Skin epidermis (tissue), 12 donors: Measurements from ENCODE around the gene ELF5.

ENCODE experiments used
- H3K27ac ChIP-seq, 21 experiments: fragments of 200-600 bp; sonication (generic) in 11 of 21; one replicate each; pipeline ENCODE4 v1.5.0; 2020; ENCODE audit warnings: mild to moderate bottlenecking in 3 of 21, inconsistent platforms in 2 of 21, moderate library complexity in 2 of 21
- H3K4me3 ChIP-seq, 7 experiments: fragments of 200-600 bp; sonication (generic) in 2 of 7; one replicate each; pipeline ENCODE4 v1.5.0; 2020; ENCODE audit warnings: inconsistent platforms in 2 of 7, mild to moderate bottlenecking in 2 of 7, moderate library complexity in 1 of 7

ELF5 gene

DNA sequence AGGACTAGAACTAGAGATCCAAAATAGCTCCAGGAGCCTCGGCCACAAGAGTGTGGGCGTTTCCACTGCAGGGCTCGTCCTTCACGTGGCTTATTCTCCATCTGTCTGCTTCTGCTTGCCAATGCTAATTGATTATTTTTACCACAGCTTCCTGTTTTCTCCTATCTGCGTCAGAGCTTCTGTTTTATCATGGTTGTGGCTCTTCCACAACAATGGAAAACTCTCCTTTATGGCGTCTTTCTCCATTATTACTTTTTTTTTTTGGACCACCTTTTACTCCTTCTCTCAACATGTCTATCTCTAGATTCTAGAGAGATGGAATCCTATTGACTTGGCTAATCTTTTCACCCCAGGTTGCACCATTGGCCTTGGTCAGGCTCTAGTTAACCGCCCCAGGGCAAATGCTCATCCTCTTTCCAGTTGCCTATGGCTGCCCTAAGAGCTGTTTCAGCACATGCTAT lies 49.0 kb downstream of the ELF5 start:
- Histone ChIP-seq H3K4me3 (no peak overlapping the region), H3K27ac (no peak overlapping the region)

GRCh38 chr11:34461215-34461614 lies 52.4 kb downstream of the ELF5 start:
- Histone ChIP-seq H3K4me3 (no peak overlapping the region), H3K27ac (no peak overlapping the region)

DNA sequence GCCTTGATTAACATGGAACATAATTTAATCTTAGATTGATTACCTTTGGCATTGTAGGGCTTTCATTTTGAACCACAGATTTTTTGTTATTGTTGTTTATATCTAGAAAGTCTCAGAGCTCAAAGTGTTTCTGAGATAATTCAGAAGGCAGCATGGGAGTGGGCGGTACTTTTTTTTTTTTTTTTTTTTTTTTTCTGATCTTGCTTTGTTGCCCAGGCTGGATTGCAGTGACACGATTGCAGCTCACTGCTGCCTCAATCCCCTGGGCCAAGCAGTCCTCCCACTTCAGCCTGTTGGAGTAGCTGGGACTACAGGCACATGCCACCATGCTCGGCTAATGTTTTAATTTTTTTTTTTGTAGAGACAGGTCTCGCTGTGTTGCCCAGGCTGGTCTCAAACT lies 53.3 kb downstream of the ELF5 start:
- no peak overlapping the region for H3K27ac ChIP-seq
- H3K4me3 ChIP-seq: no peak overlapping the region

DNA sequence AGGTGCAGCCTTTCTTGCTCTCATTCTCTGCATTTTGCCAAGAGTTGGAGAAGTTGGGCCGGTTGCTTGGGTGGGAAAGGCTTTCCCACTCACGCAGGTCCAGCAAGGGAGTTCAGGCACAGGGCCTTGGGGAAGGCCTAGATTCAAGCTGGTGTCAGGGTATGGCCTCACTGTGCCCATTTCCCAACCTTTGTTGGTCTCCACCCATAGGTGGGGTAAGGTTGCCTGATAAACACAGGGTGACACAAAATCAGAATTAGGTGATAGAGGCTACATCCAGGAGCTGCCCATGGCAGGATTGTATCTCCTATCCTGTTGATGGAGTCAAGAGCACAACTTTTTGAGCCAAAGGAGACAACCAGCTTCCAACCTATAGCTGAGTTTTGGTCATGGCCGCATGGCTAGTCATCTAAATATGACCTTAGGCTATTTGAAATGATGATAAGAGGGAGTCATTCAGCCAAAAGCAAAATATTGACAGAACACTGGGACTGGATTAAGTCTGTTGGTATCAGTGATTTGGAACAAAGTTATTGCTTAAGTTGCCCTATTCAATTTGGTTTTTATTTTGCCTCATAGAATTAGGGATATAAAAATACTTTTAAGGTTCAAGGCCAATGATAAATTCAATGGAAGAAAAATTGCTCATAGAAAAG lies 54.0 kb downstream of the ELF5 start:
- Histone ChIP-seq H3K4me3 (no peak overlapping the region), H3K27ac (peak overlapping the region in 1 of 21 experiments; percentile 32)

- H3K27ac ChIP-seq: no peak overlapping the region
- H3K4me3 ChIP-seq: no peak overlapping the region
These were observed 55.1 kb downstream of the ELF5 start for GRCh38 chr11:34458525-34458924.

DNA sequence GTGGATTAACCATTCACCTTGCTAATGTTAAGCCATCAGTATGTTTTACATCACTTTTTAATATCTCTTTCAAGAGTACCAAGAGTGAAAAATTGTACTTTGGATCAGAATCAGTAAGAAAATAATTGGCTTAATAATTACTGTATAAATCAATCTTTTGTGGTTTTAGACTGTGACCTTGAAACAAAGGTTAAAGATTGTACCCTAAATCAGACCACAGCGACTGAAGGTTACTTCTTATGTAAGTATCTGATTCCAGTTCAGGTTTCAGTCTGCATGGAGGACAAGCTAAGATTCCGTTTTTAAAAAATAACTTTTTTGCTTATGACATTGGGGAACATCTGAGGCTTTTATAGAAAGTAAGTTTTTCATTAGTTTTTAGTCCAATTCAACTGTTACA lies 56.0 kb downstream of the ELF5 start:
- Histone ChIP-seq H3K4me3 (no peak overlapping the region), H3K27ac (no peak overlapping the region)

DNA sequence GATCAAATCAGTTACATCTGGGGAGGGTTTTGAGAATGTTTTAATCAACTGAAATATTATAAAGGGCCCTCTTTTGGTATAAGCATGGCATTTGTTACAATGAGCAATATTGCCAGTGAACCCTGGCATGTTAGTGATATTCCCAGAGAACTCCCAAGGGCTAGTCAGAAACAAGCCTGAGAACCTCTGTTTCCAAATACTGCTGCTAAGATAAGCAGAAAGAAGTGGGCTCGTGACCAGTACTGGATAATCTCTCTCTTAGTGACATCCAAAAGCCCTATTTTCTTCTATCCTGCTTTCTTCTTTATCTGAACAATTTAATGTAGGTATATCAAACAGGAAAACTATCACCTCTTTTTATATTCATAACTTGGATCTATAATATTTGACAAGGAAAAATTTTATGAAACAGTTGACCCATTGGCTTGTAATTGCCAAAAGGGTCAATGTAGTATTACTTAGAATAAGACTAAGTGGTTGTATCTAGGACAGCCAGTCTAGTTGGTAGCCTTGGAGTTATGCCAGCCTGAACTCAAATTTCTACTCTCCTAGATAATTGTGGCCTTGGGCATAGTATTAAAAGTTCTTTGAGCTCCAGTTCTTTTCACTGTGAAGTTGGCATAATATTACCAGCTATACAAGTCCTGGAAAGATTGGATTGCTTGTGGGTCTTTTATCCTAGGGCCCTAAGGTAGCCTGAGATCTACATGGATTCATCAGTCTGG lies 59.1 kb downstream of the ELF5 start:
- no peak overlapping the region for H3K4me3 ChIP-seq
- H3K27ac ChIP-seq: no peak overlapping the region

DNA sequence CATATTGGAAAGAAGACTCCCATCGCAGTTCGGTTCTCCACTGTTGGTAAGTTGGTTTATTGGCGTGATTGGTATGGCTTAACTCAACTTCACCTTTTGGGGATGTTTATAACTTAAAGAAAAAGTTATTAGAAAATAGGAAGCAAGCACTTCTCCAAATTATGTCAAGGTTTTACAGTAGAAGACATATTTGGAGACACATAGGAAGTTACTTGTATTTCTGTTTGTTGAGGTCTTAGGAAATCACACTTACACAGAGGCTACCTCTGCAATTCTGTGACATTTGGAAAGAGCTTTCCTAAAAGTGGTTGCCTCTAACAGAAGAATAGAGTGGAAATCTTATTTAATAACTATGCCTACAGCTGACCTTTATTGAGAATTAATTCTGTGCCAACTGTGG lies 62.5 kb downstream of the ELF5 start:
- no peak overlapping the region for H3K4me3 ChIP-seq
- H3K27ac ChIP-seq: no peak overlapping the region

GRCh38 chr11:34449013-34449412 lies 64.6 kb downstream of the ELF5 start:
- Histone ChIP-seq H3K27ac (peak overlapping the region in 1 of 21 experiments; percentile 1), H3K4me3 (no peak overlapping the region)

- Histone ChIP-seq H3K27ac (peak overlapping the region in 1 of 21 experiments; percentile 1), H3K4me3 (no peak overlapping the region)
These were observed 65.2 kb downstream of the ELF5 start for GRCh38 chr11:34448223-34448994.

- no peak overlapping the region for H3K27ac ChIP-seq
- no peak overlapping the region for H3K4me3 ChIP-seq
These were observed 66.5 kb downstream of the ELF5 start for GRCh38 chr11:34447044-34447443.

DNA sequence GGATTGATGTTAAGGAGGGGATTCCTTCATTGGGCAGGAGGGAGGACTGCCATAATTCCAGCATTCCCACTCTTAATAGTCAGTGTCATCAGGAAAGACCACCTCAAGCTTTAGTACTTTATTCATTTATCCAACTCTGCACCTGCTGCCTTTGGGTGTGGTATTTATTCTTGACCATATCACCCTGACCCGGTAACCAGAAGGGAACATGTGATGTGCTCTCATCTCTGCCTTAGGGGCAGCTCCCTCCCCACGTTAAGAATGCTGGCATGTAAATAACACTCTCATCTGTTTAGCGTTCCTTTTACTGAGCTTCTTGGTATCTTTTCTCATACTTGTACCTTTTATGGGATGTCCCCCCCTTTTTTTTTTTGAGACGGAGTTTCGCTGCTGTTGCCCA lies 67.2 kb downstream of the ELF5 start:
- H3K27ac ChIP-seq: no peak overlapping the region
- no peak overlapping the region for H3K4me3 ChIP-seq

DNA sequence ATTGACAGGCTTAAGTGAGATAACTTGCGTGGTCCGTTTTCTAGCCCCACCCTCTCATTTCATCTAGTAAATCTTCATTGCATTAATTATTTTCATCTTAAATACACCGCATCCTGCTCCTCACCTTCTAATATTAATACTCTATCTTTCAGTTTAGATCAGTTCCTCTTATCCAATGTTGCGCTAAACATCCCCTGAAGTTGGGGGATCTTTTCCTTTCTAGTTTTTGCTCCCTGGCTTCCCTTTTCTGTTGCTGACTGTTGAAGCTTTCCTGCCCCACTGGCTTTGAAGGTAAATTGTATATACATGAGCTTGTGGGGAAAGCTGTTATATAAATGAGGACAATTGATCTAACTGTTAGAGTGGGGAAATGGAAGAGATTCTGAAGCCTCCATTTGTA lies 67.6 kb downstream of the ELF5 start:
- Histone ChIP-seq H3K4me3 (no peak overlapping the region), H3K27ac (no peak overlapping the region)

- Histone ChIP-seq H3K27ac (no peak overlapping the region), H3K4me3 (no peak overlapping the region)
These were observed 69.2 kb downstream of the ELF5 start for GRCh38 chr11:34444428-34444827.

DNA sequence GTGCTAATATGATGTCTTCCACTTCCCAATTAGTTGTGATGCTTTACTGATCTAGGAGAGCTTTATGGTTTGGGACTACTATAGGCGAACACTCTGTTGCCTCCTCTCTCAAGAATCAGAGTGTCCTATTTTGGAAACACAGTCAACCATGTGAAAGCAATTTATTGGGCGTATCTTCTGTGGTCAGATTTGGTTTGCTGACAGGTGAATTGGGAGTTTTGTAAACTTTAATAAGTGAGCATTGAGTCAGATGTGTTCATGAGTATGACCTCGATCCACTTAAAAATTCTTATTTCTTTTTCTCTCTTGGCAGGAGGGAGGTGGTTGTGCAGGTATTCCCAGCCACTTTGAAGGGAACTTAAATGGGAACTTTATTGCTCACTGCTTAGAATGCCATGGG lies 70.5 kb downstream of the ELF5 start:
- Histone ChIP-seq H3K27ac (no peak overlapping the region), H3K4me3 (no peak overlapping the region)

DNA sequence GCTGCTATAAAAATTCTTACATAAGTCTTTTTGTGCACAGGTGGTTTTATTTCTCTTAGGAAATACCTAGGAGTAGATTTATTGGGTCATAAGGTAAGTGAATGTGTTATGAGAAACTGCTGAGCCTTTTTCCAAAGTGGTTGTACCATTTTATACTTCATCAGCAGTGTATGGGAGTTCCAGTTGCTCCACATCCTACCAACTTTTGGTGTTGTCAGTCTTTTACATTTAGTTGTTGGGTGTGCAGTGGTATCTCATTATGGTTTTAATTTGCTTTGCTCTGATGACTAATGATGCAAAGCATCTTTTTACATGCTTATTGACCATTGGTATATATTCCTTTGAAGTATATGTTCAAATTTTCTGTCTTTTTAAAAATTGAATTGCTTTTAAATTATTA lies 71.8 kb downstream of the ELF5 start:
- Histone ChIP-seq H3K4me3 (no peak overlapping the region), H3K27ac (no peak overlapping the region)

DNA sequence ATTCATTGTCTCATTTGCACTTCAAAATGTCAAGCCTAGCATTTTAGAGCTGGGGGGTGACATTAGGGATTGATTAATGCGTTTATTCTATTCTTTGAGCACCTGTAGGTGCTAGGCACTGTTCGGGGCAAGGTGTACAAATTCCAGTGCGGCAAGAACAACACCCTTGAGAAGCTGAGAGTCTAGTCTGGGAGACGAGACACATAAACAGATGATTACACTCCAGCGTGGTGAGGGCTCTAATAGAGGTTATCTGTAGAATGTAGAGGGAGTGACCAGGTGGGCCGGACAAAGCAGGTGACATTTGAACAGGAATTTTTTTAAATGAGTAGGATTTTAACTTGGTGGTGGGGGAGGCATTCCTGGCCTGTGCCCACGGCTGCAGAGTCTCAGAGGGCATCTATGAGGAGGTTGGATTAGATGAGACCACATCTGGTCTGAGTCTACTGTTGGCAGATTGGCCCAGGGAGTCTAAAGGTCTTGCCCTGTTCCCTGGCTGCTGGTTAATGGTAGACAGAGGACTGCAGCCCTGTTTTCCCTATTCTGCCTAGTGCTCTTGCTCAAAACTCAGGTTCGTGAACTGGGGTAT lies 73.9 kb downstream of the ELF5 start:
- H3K27ac ChIP-seq: peak overlapping the region in 19 of 21 experiments; percentile 81 to 98 (median 93)

DNA sequence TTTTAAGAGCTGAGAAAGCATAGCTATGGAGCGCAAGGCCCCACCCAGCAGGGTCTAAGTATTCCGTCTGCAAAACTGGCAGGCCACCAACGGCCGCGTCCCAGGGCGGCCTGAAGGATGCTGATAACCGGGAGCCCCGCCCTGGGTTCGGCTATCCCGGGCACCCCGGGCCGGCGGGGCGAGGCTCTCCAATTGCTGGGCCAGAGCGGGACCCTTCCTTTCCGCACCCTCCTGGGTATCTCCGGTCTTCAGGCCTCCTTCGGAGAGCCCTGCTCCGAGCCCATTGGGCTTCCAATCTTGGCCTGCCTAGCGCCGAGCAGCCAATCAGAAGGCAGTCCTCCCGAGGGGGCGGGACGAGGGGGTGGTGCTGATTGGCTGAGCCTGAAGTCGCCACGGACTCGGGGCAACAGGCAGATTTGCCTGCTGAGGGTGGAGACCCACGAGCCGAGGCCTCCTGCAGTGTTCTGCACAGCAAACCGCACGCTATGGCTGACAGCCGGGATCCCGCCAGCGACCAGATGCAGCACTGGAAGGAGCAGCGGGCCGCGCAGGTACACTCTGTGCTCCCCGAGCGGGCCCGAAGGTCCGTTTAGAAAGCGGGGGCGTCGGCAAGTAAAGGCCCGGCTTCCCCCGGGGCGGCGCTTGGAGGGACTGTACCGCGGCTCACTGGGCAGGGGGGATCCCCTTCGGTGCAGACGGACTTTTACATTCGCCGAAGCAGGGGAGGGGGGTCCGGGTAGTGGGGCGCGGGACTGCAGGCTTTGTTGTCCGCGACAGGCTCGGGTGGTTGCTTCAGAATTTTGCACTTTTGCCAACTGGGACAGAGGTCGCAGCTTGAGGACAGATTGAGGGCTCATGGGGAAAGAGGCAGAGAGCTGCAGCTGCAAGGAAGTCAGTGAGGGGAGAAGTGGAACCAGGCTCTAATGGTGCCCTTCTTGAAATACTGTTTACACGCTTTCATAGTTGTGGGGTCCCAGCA lies 74.8 kb downstream of the ELF5 start, which contains the start of gene CAT:
Gene CAT (plus strand): TSS at position 406 of the 979 bp plus-strand sequence. CDS start 80 bp downstream, at position 486.
- peak within 1 kb of the TSS; percentile 81 to 98 (median 92) for H3K27ac ChIP-seq
- peak within 1 kb of the TSS; percentile 80 to 94 (median 87) for H3K4me3 ChIP-seq

More for the DNA sequence above, 73.9 kb downstream of the ELF5 start:
- H3K4me3 ChIP-seq: peak overlapping the region; percentile 80 to 94 (median 87)
